Trophoblast cell (in vitro differentiated cells and primary cell): ENCODE data around the gene TMEM255B.

Source experiments
- DNase-seq, 2 donors: peaks; one replicate each; pipeline ENCODE4 v3.0.0-alpha.2; 2016
- H2AFZ ChIP-seq: 2 replicates; pipeline ENCODE4 v1.6.1; 2013; ENCODE audit warnings: low read length, moderate library complexity, mild to moderate bottlenecking; ENCODE audit not compliant: insufficient read depth, poor library complexity
- H2AK5ac ChIP-seq: 2 replicates; pipeline ENCODE4 v1.6.1; 2013; ENCODE audit warnings: mild to moderate bottlenecking, low read length
- H2BK120ac ChIP-seq: 2 replicates; pipeline ENCODE4 v1.6.1; 2013; ENCODE audit warnings: low read length, mild to moderate bottlenecking, moderate library complexity; ENCODE audit not compliant: insufficient read depth, poor library complexity
- H2BK12ac ChIP-seq: 2 replicates; pipeline ENCODE4 v1.6.1; 2013; ENCODE audit warnings: mild to moderate bottlenecking, low read length, moderate library complexity
- H2BK5ac ChIP-seq: 2 replicates; pipeline ENCODE4 v1.6.1; 2013; ENCODE audit warnings: low read length, low read depth, moderate library complexity, mild to moderate bottlenecking; ENCODE audit not compliant: poor library complexity
- H3K14ac ChIP-seq: 2 replicates; pipeline ENCODE4 v1.6.1; 2013; ENCODE audit warnings: mild to moderate bottlenecking, low read length
- H3K18ac ChIP-seq: 2 replicates; pipeline ENCODE4 v1.6.1; 2013; ENCODE audit warnings: mild to moderate bottlenecking, low read length
- H3K23ac ChIP-seq: 2 replicates; pipeline ENCODE4 v1.6.1; 2013; ENCODE audit warnings: low read length
- H3K27ac ChIP-seq: 2 replicates; pipeline ENCODE4 v1.5.1; 2013; ENCODE audit warnings: low read depth, mild to moderate bottlenecking, inconsistent platforms, low read length, moderate library complexity
- H3K27me3 ChIP-seq: 2 replicates; pipeline ENCODE4 v1.6.1; 2013; ENCODE audit warnings: inconsistent platforms, mild to moderate bottlenecking, low read length, moderate library complexity; ENCODE audit not compliant: insufficient read depth
- H3K36me3 ChIP-seq, 2 experiments: 1 replicate in 1 of 2; 2 replicates in 1 of 2; pipeline ENCODE4 v1.6.1; 2013; ENCODE audit warnings: low read length in 2 of 2, mild to moderate bottlenecking in 2 of 2, moderate library complexity in 1 of 2; ENCODE audit not compliant: insufficient read depth in 2 of 2, control insufficient read depth in 1 of 2
- H3K4ac ChIP-seq: 2 replicates; pipeline ENCODE4 v1.6.1; 2013; ENCODE audit warnings: low read depth, mild to moderate bottlenecking, low read length, moderate library complexity
- H3K4me1 ChIP-seq, 2 experiments: 1 replicate in 1 of 2; 2 replicates in 1 of 2; pipeline ENCODE4 v1.6.1; 2013; ENCODE audit warnings: low read length in 2 of 2, mild to moderate bottlenecking in 2 of 2, moderate library complexity in 1 of 2; ENCODE audit not compliant: insufficient read depth in 2 of 2, control insufficient read depth in 1 of 2
- H3K4me2 ChIP-seq: 2 replicates; pipeline ENCODE4 v1.6.1; 2013; ENCODE audit warnings: inconsistent platforms, mild to moderate bottlenecking, low read length, moderate library complexity
- H3K4me3 ChIP-seq: 2 replicates; pipeline ENCODE4 v1.5.1; 2013; ENCODE audit warnings: mild to moderate bottlenecking, low read depth, low read length, inconsistent platforms
- H3K79me1 ChIP-seq: one replicate; pipeline ENCODE4 v1.6.1; 2013; ENCODE audit warnings: low read length
- H3K79me2 ChIP-seq: 2 replicates; pipeline ENCODE4 v1.6.1; 2013; ENCODE audit warnings: low read length, mild to moderate bottlenecking; ENCODE audit not compliant: control insufficient read depth, insufficient read depth, poor library complexity
- H3K9ac ChIP-seq: 2 replicates; pipeline ENCODE4 v1.6.1; 2013; ENCODE audit warnings: mild to moderate bottlenecking, low read length
- H3K9me3 ChIP-seq: 2 replicates; pipeline ENCODE4 v1.6.1; 2013; ENCODE audit warnings: low read depth, mild to moderate bottlenecking, control low read depth, inconsistent platforms, low read length; ENCODE audit not compliant: insufficient read depth
- H4K12ac ChIP-seq: 2 replicates; pipeline ENCODE4 v1.6.1; 2013; ENCODE audit warnings: low read depth, mild to moderate bottlenecking, low read length, moderate library complexity
- H4K8ac ChIP-seq: 2 replicates; pipeline ENCODE4 v1.6.1; 2013; ENCODE audit warnings: low read depth, mild to moderate bottlenecking, low read length, moderate library complexity
- H4K91ac ChIP-seq: one replicate; pipeline ENCODE4 v1.6.1; 2013; ENCODE audit warnings: low read depth, mild to moderate bottlenecking, low read length, moderate library complexity
- WGBS: extraction: QIAGEN DNeasy Blood & Tissue Kit; methylation state at CpG from one replicate; pipeline ENCODE4 v1.1.7; 2013; ENCODE audit warnings: missing lambda C conversion rate; ENCODE audit not compliant: insufficient read length, insufficient coverage; ENCODE audit errors: extremely low coverage; 5-methylcytosine and 5-hydroxymethylcytosine counted together

TMEM255B gene

DNA sequence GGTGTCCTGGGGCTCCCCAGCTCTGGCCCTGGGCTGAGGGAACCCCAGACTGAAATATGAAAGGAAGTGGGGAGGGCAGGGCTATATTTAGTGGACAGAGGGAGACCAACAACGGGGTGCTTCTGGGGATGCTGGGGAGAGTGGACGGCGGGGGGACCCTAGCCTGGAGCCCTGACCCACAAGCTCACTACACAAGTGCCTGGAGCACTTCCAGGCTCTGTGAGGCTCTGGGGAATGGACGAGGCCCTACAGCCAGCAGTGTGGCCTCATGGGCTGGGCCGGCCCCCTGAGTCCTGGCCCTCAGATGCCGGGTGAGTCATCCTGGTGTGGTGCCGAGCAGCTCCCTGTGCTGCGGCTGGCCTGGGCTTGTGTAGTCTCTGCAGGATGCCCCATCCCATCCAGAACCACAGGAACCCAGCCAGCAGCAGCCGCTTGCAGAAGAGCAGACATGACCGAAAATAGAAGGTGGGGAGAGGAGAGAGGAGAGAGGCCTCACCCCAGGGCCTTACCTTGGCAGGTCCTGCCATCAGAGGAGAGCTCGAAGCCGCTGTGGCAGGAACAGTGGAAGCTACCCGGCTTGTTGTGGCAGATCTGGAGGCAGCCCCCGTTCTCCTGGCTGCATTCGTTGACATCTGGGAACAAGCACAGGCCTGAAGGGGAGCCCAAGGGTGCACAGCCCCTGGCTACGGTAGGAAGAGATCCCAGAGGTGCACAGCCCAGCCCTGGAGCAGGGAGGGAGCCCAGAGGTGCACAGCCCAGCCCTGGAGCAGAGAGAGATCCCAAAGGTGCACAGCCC lies 78.7 kb downstream of the TMEM255B start:
- Histone ChIP-seq H3K23ac (no peak overlapping the region), H4K91ac (peak overlapping the region; percentile 95), H2BK12ac (peak overlapping the region; percentile 91), H3K27me3 (no peaks in the 10 kb centered on the region), H3K4me3 (no peak overlapping the region), H2AFZ (peak overlapping the region; percentile 76), H3K36me3 (peaks cover 9 to 12% of the 10 kb centered on the region in 2 experiments), H4K8ac (peak overlapping the region; percentile 82), H3K27ac (peak overlapping the region; percentile 96), H3K4me2 (peak overlapping the region; percentile 8), H3K14ac (peak overlapping the region; percentile 92), H3K9me3 (no peaks in the 10 kb centered on the region), H3K4me1 (peaks cover 36 to 39% of the 10 kb centered on the region in 2 experiments), H2BK120ac (peak overlapping the region; percentile 96), H3K18ac (peak overlapping the region; percentile 91), H2BK5ac (peak overlapping the region; percentile 89), H4K12ac (peak overlapping the region; percentile 79), H3K4ac (peak overlapping the region; percentile 86), H3K79me2 (peaks cover 14% of the 10 kb centered on the region), H3K79me1 (peaks cover 34% of the 10 kb centered on the region), H2AK5ac (peak overlapping the region; percentile 78), H3K9ac (peak overlapping the region; percentile 8)
- DNase-seq, result peak; percentile 39 to 48
- WGBS, result no CpG with 5 or more reads among the region's 16 CpGs

DNA sequence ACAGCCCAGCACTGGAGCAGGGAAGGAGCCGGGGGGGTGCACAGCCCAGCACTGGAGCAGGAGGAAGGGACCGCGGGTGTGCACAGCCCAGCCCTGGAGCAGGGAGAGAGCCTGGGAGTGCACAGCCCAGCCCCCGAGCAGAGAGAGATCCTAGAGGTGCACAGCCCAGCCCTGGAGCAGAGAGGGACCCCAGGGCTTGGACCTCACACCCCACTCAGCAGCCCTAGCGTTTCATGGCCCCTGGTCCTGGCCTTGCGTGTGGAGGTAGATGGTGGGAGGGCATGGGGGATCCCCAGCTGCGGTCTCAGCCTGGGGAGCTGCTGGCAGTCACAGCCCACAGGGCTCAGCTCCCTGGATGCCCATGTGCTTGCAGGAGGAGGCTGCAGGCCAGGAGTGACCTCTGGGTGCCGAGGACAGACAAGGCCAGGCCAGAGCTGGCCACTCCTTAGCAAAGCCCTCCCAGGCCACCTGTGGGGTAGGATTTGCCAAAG lies 79.7 kb downstream of the TMEM255B start:
- Histone ChIP-seq H3K4me1 (peaks cover 44 to 46% of the 10 kb centered on the region in 2 experiments), H3K18ac (peak overlapping the region; percentile 91), H3K4ac (peak overlapping the region; percentile 18), H2BK5ac (peak overlapping the region; percentile 56), H3K4me3 (no peak overlapping the region), H2BK12ac (peak overlapping the region; percentile 31), H3K79me1 (peaks cover 41% of the 10 kb centered on the region), H2AFZ (peak overlapping the region; percentile 14), H3K14ac (peak overlapping the region; percentile 92), H3K79me2 (peaks cover 14% of the 10 kb centered on the region), H3K9ac (no peak overlapping the region), H4K91ac (peak overlapping the region; percentile 95), H2BK120ac (peak overlapping the region; percentile 93), H4K8ac (peak overlapping the region; percentile 82), H3K36me3 (peaks cover 5 to 9% of the 10 kb centered on the region in 2 experiments), H3K27me3 (no peaks in the 10 kb centered on the region), H2AK5ac (peak overlapping the region; percentile 78), H3K23ac (no peak overlapping the region), H3K9me3 (no peaks in the 10 kb centered on the region), H3K27ac (no peak overlapping the region), H3K4me2 (peak overlapping the region; percentile 5), H4K12ac (peak overlapping the region; percentile 6)
- DNase-seq, result no peak
- WGBS, result no CpG with 5 or more reads among the region's 8 CpGs

DNA sequence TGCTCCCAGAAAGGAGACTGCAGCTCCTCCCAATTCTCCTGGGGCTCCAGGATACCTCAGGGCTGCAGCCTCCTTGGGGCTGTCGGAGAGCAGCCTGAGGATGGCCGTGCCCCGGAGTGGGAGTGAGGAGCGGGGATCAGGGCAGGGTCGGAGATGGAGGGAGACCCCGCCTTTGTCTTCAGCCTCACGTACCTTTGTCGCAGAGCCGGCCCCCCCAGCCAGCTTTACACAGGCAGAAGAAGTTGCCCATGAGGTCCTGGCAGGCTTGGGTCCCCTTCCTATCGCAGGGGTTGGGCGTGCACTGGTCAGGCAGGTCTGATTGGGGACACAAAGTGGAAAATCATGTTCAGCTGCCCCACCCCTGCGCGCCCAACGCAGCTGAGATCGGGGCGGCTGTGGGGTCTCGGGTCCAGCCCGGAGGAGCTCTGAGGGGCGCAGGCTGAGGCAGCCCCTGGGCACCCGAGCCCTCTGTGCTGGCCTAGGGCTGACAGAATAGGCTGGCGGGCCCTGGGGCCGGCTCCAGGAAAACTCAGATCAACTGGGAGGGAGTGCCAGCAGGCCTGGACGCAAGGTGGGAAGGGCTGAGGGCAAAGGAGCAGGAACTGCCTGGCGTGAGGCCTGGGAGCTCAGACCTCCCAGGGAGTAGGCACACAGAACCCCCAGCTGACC lies 80.6 kb downstream of the TMEM255B start:
- H2BK12ac ChIP-seq, result peak overlapping the region; percentile 78
- peaks cover 42% of the 10 kb centered on the region for H3K79me1 ChIP-seq
- H3K9me3 ChIP-seq, result no peaks in the 10 kb centered on the region
- H3K4me1 ChIP-seq, result peaks cover 44 to 46% of the 10 kb centered on the region in 2 experiments
- H3K4me3 ChIP-seq, result no peak overlapping the region
- H4K12ac ChIP-seq, result no peak overlapping the region
- H4K8ac ChIP-seq, result peak overlapping the region; percentile 50
- peak overlapping the region; percentile 95 for H4K91ac ChIP-seq
- no peak for DNase-seq
- peak overlapping the region; percentile 3 for H2AK5ac ChIP-seq
- peak overlapping the region; percentile 44 for H2BK5ac ChIP-seq
- H3K4ac ChIP-seq, result peak overlapping the region; percentile 1
- H3K36me3 ChIP-seq, result peaks cover 3 to 8% of the 10 kb centered on the region in 2 experiments
- peak overlapping the region; percentile 55 for H2BK120ac ChIP-seq
- H3K4me2 ChIP-seq, result no peak overlapping the region
- H3K79me2 ChIP-seq, result peaks cover 14% of the 10 kb centered on the region
- WGBS, result no CpG with 5 or more reads among the region's 24 CpGs
- no peak overlapping the region for H3K9ac ChIP-seq
- H3K18ac ChIP-seq, result peak overlapping the region; percentile 42
- no peak overlapping the region for H3K27ac ChIP-seq
- peak overlapping the region; percentile 24 for H2AFZ ChIP-seq
- H3K14ac ChIP-seq, result peak overlapping the region; percentile 31
- no peak overlapping the region for H3K23ac ChIP-seq
- no peaks in the 10 kb centered on the region for H3K27me3 ChIP-seq

DNA sequence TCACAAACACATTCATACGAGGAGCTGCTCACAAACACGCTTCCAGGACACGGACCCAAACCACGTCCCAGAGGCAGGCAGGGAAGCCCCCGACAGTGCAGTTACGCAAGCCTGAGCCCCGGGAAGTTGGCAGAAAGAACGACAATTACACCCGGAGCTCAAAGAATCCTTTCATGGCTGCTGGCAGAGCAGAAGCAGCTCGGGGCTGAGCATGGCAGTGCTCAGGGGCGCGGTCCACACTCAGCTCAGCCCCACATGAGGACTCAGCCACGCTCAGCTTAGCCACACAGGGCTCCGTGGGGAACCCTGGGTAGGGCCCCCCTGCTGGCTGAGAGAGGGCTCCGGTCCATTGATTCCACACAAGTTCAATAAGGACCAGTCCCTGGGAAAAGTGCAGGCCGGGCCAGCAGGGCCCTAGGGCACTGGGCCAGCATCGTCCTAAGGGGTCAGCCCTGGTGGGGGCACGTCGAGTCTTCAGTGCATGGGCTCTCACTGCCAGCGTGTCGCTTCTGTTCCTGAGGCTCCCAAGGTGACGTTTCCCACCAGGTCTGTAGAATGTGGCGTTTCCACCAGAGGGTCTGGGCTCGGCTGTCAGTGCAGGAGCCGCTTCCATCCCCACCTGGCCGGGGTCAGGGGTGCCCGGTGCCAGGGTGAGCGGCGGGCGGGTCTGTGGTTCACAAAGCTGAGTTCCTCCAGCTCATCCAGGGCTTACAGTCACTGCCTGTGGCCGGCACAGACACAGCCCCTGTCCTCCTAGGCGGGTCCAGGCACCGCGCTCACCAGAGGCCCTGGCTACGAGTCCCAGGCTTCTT lies 81.7 kb downstream of the TMEM255B start:
- Histone ChIP-seq H3K4me1 (peaks cover 46% of the 10 kb centered on the region in 2 experiments), H3K4ac (no peak overlapping the region), H3K79me1 (peaks cover 39% of the 10 kb centered on the region), H3K9me3 (no peaks in the 10 kb centered on the region), H3K14ac (no peak overlapping the region), H3K4me3 (no peak overlapping the region), H2BK120ac (no peak overlapping the region), H2AK5ac (peak overlapping the region; percentile 16), H3K9ac (no peak overlapping the region), H2AFZ (no peak overlapping the region), H4K91ac (peak overlapping the region; percentile 0), H3K27me3 (no peaks in the 10 kb centered on the region), H3K79me2 (peaks cover 14% of the 10 kb centered on the region), H3K4me2 (no peak overlapping the region), H2BK12ac (peak overlapping the region; percentile 15), H3K23ac (no peak overlapping the region), H3K18ac (no peak overlapping the region), H4K12ac (no peak overlapping the region), H4K8ac (no peak overlapping the region), H2BK5ac (no peak overlapping the region), H3K27ac (no peak overlapping the region), H3K36me3 (peaks cover 2% of the 10 kb centered on the region in 2 experiments)
- DNase-seq, result no peak
- no CpG with 5 or more reads among the region's 35 CpGs for WGBS
